H1 (cell line): ENCODE measurements around the gene CASTOR1. TPM values are rescaled to one million over a fixed set of nuclear protein-coding genes. Genes with fewer than 3 reads are reported as not detected.

Experiments
- CBX8 ChIP-seq: fragments of 300-800, 300-1000 bp; sonication (generic); IDR thresholded peaks from 2 replicates; pipeline ENCODE4 v1.7.1; 2016; ENCODE audit warnings: low read depth, low read length, borderline replicate concordance
- CHD7 ChIP-seq: fragments of 300-600 bp; sonication (generic); IDR thresholded peaks from 2 replicates; pipeline ENCODE4 v1.7.1; 2012; ENCODE audit warnings: low read length, moderate library complexity, mild to moderate bottlenecking, inconsistent platforms; ENCODE audit not compliant: insufficient replicate concordance
- JUN ChIP-seq: IDR thresholded peaks from 2 replicates; pipeline ENCODE4 v1.6.1; 2011; ENCODE audit warnings: low read depth, mild to moderate bottlenecking, improper control_type of control experiment, low read length
- JUND ChIP-seq: IDR thresholded peaks from 2 replicates; pipeline ENCODE4 v1.6.1; 2011; ENCODE audit warnings: mild to moderate bottlenecking, improper control_type of control experiment, low read length
- KDM1A ChIP-seq: fragments of 200-600, 300-600 bp; sonication (generic); IDR thresholded peaks from 2 replicates; pipeline ENCODE4 v1.7.1; 2016; ENCODE audit warnings: mild to moderate bottlenecking, low read length, borderline replicate concordance
- KDM4A ChIP-seq: IDR thresholded peaks from one replicate; pipeline ENCODE4 v1.7.1; 2012; ENCODE audit warnings: low read depth, mild to moderate bottlenecking, moderate library complexity, low read length, inconsistent platforms; ENCODE audit not compliant: severe bottlenecking
- KDM5A ChIP-seq: fragments of 200-600 bp; IDR thresholded peaks from 2 replicates; pipeline ENCODE4 v1.7.1; 2012; ENCODE audit warnings: mild to moderate bottlenecking, low read length, inconsistent platforms, mixed read lengths
- PHF8 ChIP-seq: fragments of 200-600 bp; sonication (generic); conservative IDR thresholded peaks from 2 replicates; pipeline ENCODE4 v1.7.1; 2012; ENCODE audit warnings: low read depth, mild to moderate bottlenecking, inconsistent platforms, low read length, moderate library complexity
- SAP30 ChIP-seq: fragments of 300-600 bp; sonication (generic); IDR thresholded peaks from 2 replicates; pipeline ENCODE4 v1.7.1; 2012; ENCODE audit warnings: low read length, moderate library complexity, mild to moderate bottlenecking, inconsistent platforms; ENCODE audit not compliant: insufficient read depth, insufficient replicate concordance
- SIN3A ChIP-seq, 2 experiments: IDR thresholded peaks in 1 of 2; conservative IDR thresholded peaks in 1 of 2; 2 replicates each; pipeline ENCODE4 v1.6.1; 2011 to 2012; ENCODE audit warnings: low read length in 2 of 2, improper control_type of control experiment in 1 of 2, low read depth in 1 of 2, mild to moderate bottlenecking in 1 of 2
- SP2 ChIP-seq: IDR thresholded peaks from 2 replicates; pipeline ENCODE4 v1.6.1; 2012; ENCODE audit warnings: mild to moderate bottlenecking, low read length, inconsistent platforms
- polyA plus RNA-seq, 7 experiments: library from polyadenylated mRNA; depleted of rRNA in 3 of 7; stranded (reverse) in 5 of 7; unstranded in 2 of 7; fragments of >200 nt in 5 of 7; fragments of 200-250 nt in 2 of 7; gene quantifications; 1 replicate in 5 of 7; 2 replicates in 1 of 7; 4 replicates in 1 of 7; pipeline versions ENCODE4 v1.2.1 to v1.2.3, GENCODE V29; 2011 to 2013; ENCODE audit warnings: missing spikeins in 2 of 7, mixed read lengths in 2 of 7
- total RNA-seq: library from RNA; stranded (reverse); fragmentation: NEBNext Ultra II Directional; extraction: Animal tissue kit (Norgen Biotek cat#: 25700); gene quantifications from 2 replicates; pipeline ENCODE4 v1.2.1, GENCODE V29; 2021

The CASTOR1 gene
- total and polyA plus RNA-seq, 2 of the 8 experiments (the other 6 are each of a cell fraction or from before 2014, with no cell fraction given) = 10.3 to 36.0 TPM

GRCh38 chr22:30323246-30323645 is 33.9 kb upstream of the CASTOR1 start (continued):
- no peak for TF ChIP-seq CHD7
- TF ChIP-seq KDM1A = no peak
- no peak for TF ChIP-seq JUND
- TF ChIP-seq JUN = no peak
- TF ChIP-seq KDM4A = no peak
- TF ChIP-seq SAP30 = no peak
- TF ChIP-seq PHF8 = no peak
- no peak for TF ChIP-seq CBX8
- TF ChIP-seq KDM5A = no peak
- no peak for TF ChIP-seq SP2
- TF ChIP-seq SIN3A (conservative IDR thresholded peaks at IDR 0.05 in 1 of 2, IDR thresholded peaks at IDR 0.05 in 1 of 2; ENCODE audit: low read depth in 1 of 2, low read length in 2 of 2) = no peak
